ENCODE results near the gene NEMF.

DNA sequence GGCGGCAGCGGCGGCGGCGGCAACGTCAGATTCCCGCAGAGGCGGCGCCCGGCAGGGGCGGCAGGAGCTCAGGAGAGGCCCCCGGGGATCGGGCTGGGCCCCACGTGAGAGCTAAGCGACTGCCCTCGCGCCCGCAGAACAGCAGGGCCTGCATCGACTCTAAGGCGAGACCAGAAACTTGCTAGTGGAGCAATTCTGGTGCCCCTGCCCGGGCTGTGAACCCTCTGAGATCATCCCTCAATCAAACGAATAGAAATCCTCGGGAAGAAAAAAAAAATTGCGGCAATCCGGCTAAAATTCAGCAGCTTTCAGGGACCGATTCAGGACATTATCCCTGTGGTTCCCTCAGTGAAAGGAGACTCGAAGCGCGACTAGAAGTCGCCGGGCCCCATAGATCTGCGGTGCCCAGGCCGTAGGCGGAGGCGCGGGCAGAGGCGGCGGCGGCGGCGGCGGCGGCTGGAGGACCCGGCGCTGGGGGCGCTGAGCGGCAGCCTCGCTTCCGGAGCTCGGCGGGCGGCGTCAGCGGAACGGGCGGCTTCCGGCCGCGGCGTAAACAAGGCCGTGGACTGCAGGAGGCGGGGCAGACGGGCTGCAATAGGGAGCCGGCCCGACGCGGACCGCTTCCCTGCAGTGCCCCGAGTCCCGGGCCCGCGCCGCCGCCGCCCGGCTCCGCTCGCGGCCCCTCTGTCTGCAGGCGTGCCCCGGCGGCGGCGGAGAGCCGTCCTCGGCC is 84.9 kb downstream of the NEMF start, which contains the start of gene KLHDC2:
- TF ChIP-seq CTCF (IDR thresholded peaks at IDR 0.05) (peak; percentile 56), EZH2 (IDR thresholded peaks at IDR 0.05) (peak; percentile 25)
